Body of pancreas (tissue), 4 donors: ENCODE results near the gene OR5AK2.

ENCODE experiments used
- CTCF ChIP-seq, 7 experiments: fragments of 450-650 bp in 4 of 7; fragments of 200-600 bp in 3 of 7; sonication (generic) in 3 of 7; IDR thresholded peaks; one replicate each; pipeline ENCODE4 v1.5.1; 2016 to 2019; ENCODE audit warnings: antibody characterized with exemption in 7 of 7
- POLR2A ChIP-seq, 3 donors: fragments of 450-650 bp; IDR thresholded peaks; one replicate each; pipeline ENCODE4 v1.6.1; 2016; ENCODE audit warnings: antibody characterized with exemption in 3 of 3, mild to moderate bottlenecking in 2 of 3

- no peak for TF ChIP-seq CTCF (IDR thresholded peaks at IDR 0.05)
- TF ChIP-seq POLR2A (IDR thresholded peaks at IDR 0.05), result no peak
These were observed 39.7 kb upstream of the OR5AK2 start for GRCh38 chr11:56948991-56949515.
